GM21515 (cell line): ENCODE results near the gene KRT2.

ENCODE experiments used
- ATAC-seq: cut with Tn5 transposase; IDR thresholded peaks from one replicate; pipeline ENCODE4 v1.9.1; 2021; ENCODE audit not compliant: unreplicated experiment

KRT2 gene

GRCh38 chr12:52617403-52617785 lies 34.6 kb downstream of the KRT2 start:
- ATAC-seq = no peak

- no peak for ATAC-seq
Measured at GRCh38 chr12:52616680-52617402, 35.2 kb downstream of the KRT2 start.

- ATAC-seq = no peak
Measured at GRCh38 chr12:52615912-52616311, 36.1 kb downstream of the KRT2 start.

- ATAC-seq = no peak
Measured at GRCh38 chr12:52615208-52615868, 36.7 kb downstream of the KRT2 start.

- ATAC-seq = no peak
Measured at GRCh38 chr12:52614381-52615207, 37.4 kb downstream of the KRT2 start.

GRCh38 chr12:52613384-52614030 lies 38.5 kb downstream of the KRT2 start:
- ATAC-seq = no peak

GRCh38 chr12:52612431-52613383 lies 39.3 kb downstream of the KRT2 start:
- ATAC-seq = no peak

GRCh38 chr12:52611080-52611468 lies 40.9 kb downstream of the KRT2 start:
- no peak for ATAC-seq

GRCh38 chr12:52608826-52609630 lies 43.0 kb downstream of the KRT2 start:
- ATAC-seq = no peak

GRCh38 chr12:52608161-52608560 lies 43.9 kb downstream of the KRT2 start:
- no peak for ATAC-seq

GRCh38 chr12:52607314-52607713 lies 44.7 kb downstream of the KRT2 start:
- no peak for ATAC-seq

- no peak for ATAC-seq
Measured at GRCh38 chr12:52606581-52607218, 45.3 kb downstream of the KRT2 start.

- no peak for ATAC-seq
Measured at GRCh38 chr12:52606096-52606495, 45.9 kb downstream of the KRT2 start.

GRCh38 chr12:52605542-52605941 lies 46.5 kb downstream of the KRT2 start:
- ATAC-seq = no peak

- ATAC-seq = no peak
Measured at GRCh38 chr12:52604859-52605258, 47.2 kb downstream of the KRT2 start.

GRCh38 chr12:52603314-52603713 lies 48.7 kb downstream of the KRT2 start:
- ATAC-seq = no peak

- ATAC-seq = no peak
Measured at GRCh38 chr12:52602552-52602951, 49.5 kb downstream of the KRT2 start.

- ATAC-seq = no peak
Measured at GRCh38 chr12:52601671-52602070, 50.3 kb downstream of the KRT2 start.

- ATAC-seq = no peak
Measured at GRCh38 chr12:52600941-52601481, 51.0 kb downstream of the KRT2 start, which contains the start of gene KRT72. Gene KRT72 (minus strand): TSS chr12:52601463. CDS start chr12:52601452, 11 bp downstream.
